Measurements from ENCODE around the gene ABHD14A.

Gene ABHD14A

GRCh38 chr3:51937611-51938450, 37.0 kb upstream of the ABHD14A start:
- no peak for TF ChIP-seq CTCF (IDR thresholded peaks at IDR 0.05; ENCODE audit: poor library complexity, severe bottlenecking)
- DNase-seq (ENCODE audit: low spot score) (no peak), ATAC-seq (ENCODE audit: low read depth) (no peak)
- Histone ChIP-seq H3K4me1 (ENCODE audit: insufficient read depth, poor library complexity, severe bottlenecking) (peaks cover 6% of the 10 kb centered on the region), H3K9me3 (ENCODE audit: severe bottlenecking) (no peaks in the 10 kb centered on the region), H3K4me3 (ENCODE audit: severe bottlenecking) (no peak overlapping the region), H3K27me3 (ENCODE audit: insufficient read depth, poor library complexity, severe bottlenecking) (no peaks in the 10 kb centered on the region), H3K27ac (ENCODE audit: poor library complexity, severe bottlenecking) (no peak overlapping the region), H3K36me3 (ENCODE audit: low read depth) (peaks cover 43% of the 10 kb centered on the region)

GRCh38 chr3:51938780-51939425, 36.0 kb upstream of the ABHD14A start:
- H3K36me3 ChIP-seq (ENCODE audit: low read depth) = peaks cover 43% of the 10 kb centered on the region
- TF ChIP-seq CTCF (IDR thresholded peaks at IDR 0.05; ENCODE audit: poor library complexity, severe bottlenecking) = no peak
- ATAC-seq (ENCODE audit: low read depth) = no peak
- no peaks in the 10 kb centered on the region for H3K9me3 ChIP-seq (ENCODE audit: severe bottlenecking)
- DNase-seq (ENCODE audit: low spot score) = no peak
- no peaks in the 10 kb centered on the region for H3K27me3 ChIP-seq (ENCODE audit: insufficient read depth, poor library complexity, severe bottlenecking)
- peaks cover 9% of the 10 kb centered on the region for H3K4me1 ChIP-seq (ENCODE audit: insufficient read depth, poor library complexity, severe bottlenecking)
- H3K4me3 ChIP-seq (ENCODE audit: severe bottlenecking) = no peak overlapping the region
- no peak overlapping the region for H3K27ac ChIP-seq (ENCODE audit: poor library complexity, severe bottlenecking)

- no peak for DNase-seq (ENCODE audit: low spot score)
- ATAC-seq (ENCODE audit: low read depth) = no peak
- peaks cover 27% of the 10 kb centered on the region for H3K36me3 ChIP-seq (ENCODE audit: low read depth)
- no peaks in the 10 kb centered on the region for H3K9me3 ChIP-seq (ENCODE audit: severe bottlenecking)
- TF ChIP-seq CTCF (IDR thresholded peaks at IDR 0.05; ENCODE audit: poor library complexity, severe bottlenecking) = no peak
- no peaks in the 10 kb centered on the region for H3K27me3 ChIP-seq (ENCODE audit: insufficient read depth, poor library complexity, severe bottlenecking)
- peaks cover 9% of the 10 kb centered on the region for H3K4me1 ChIP-seq (ENCODE audit: insufficient read depth, poor library complexity, severe bottlenecking)
- peak overlapping the region; percentile 12 for H3K27ac ChIP-seq (ENCODE audit: poor library complexity, severe bottlenecking)
- H3K4me3 ChIP-seq (ENCODE audit: severe bottlenecking) = peak overlapping the region; percentile 58
These were observed 34.0 kb upstream of the ABHD14A start for GRCh38 chr3:51940648-51941462.

GRCh38 chr3:51941463-51941797, 33.4 kb upstream of the ABHD14A start:
- Histone ChIP-seq H3K27me3 (ENCODE audit: insufficient read depth, poor library complexity, severe bottlenecking) (no peaks in the 10 kb centered on the region), H3K27ac (ENCODE audit: poor library complexity, severe bottlenecking) (peak overlapping the region; percentile 12), H3K4me1 (ENCODE audit: insufficient read depth, poor library complexity, severe bottlenecking) (peaks cover 9% of the 10 kb centered on the region)

More at GRCh38 chr3:51941463-51941797, 33.4 kb upstream of the ABHD14A start:
- no peaks in the 10 kb centered on the region for H3K9me3 ChIP-seq (ENCODE audit: severe bottlenecking)
- DNase-seq (ENCODE audit: low spot score) (no peak), ATAC-seq (ENCODE audit: low read depth) (no peak; the same call in 2 of the 3 replicates)
- peaks cover 21% of the 10 kb centered on the region for H3K36me3 ChIP-seq (ENCODE audit: low read depth)
- TF ChIP-seq CTCF (IDR thresholded peaks at IDR 0.05; ENCODE audit: poor library complexity, severe bottlenecking) = no peak
- peak overlapping the region; percentile 58 for H3K4me3 ChIP-seq (ENCODE audit: severe bottlenecking)
